ENCODE data around the gene DLGAP3.

DLGAP3 gene

DNA sequence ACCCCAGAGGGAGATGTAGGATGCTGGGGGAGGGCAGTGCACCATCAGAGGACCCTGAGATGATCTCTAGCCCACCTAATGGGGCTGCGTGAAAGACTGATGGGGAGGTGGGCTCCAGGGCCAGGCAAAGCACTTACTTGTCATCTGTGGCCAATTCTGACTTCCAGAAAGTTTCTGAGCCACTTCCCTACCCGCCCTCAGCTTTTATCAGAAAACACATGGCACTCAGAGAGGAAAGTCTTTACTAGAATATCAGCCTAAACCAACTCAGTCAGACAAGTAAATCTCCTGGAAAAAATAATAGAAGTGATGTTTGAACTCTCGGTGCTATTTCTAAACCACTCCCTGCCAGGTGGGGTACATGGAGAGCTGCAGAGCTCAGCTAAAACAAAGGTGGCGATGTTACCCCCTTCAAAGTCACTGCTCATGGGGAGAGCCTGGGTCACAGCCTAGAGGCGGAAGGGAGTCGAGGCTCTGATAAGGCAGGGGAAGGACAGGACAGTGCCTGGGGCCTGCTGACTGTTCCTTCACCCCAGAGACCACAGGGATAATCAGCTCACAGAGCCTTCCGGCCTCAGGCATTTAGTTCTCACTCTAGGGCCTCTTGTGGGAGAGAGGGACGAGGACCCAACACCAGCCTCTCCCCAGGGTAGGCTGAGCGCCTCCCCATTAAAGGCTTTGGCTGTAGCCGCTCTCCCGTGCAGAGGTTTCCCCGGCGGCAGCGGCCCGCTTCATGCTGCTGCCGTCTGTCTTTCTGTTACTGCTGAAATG, 84.1 kb downstream of the DLGAP3 start:
- no peak for DNase-seq
- H4K8ac ChIP-seq (ENCODE audit: low read depth, low read length) = no peak overlapping the region
- no peak overlapping the region for H3K23ac ChIP-seq (ENCODE audit: low read length)
- no peak overlapping the region for H3K27ac ChIP-seq (ENCODE audit: low read depth, low read length)
- no peak overlapping the region for H3K14ac ChIP-seq (ENCODE audit: low read length)
- peak overlapping the region; percentile 50 for H4K91ac ChIP-seq (ENCODE audit: low read depth, low read length)
- H3K18ac ChIP-seq (ENCODE audit: low read length) = no peak overlapping the region
- WGBS (ENCODE audit: extremely low coverage, insufficient coverage, insufficient read length) = no CpG with 5 or more reads among the region's 16 CpGs
- H3K27me3 ChIP-seq (ENCODE audit: insufficient read depth, low read length) = no peaks in the 10 kb centered on the region
- no peak overlapping the region for H3K4me3 ChIP-seq (ENCODE audit: low read depth, low read length)
- H2BK5ac ChIP-seq (ENCODE audit: low read depth, low read length, poor library complexity) = no peak overlapping the region
- no peak overlapping the region for H2AFZ ChIP-seq (ENCODE audit: insufficient read depth, low read length, poor library complexity)
- H3K79me1 ChIP-seq (ENCODE audit: low read length) = no peaks in the 10 kb centered on the region
- no peaks in the 10 kb centered on the region for H3K79me2 ChIP-seq (ENCODE audit: control insufficient read depth, insufficient read depth, low read length, poor library complexity)
- H4K12ac ChIP-seq (ENCODE audit: low read depth, low read length) = no peak overlapping the region
- H3K9me3 ChIP-seq (ENCODE audit: insufficient read depth, low read depth, low read length) = no peaks in the 10 kb centered on the region
- no peak overlapping the region for H2BK12ac ChIP-seq (ENCODE audit: low read length)
- H2AK5ac ChIP-seq (ENCODE audit: low read length) = no peak overlapping the region
- no peak overlapping the region for H2BK120ac ChIP-seq (ENCODE audit: insufficient read depth, low read length, poor library complexity)
- no peaks in the 10 kb centered on the region for H3K36me3 ChIP-seq (ENCODE audit: control insufficient read depth in 1 of 2, insufficient read depth in 2 of 2, low read length in 2 of 2)
- H3K9ac ChIP-seq (ENCODE audit: low read length) = no peak overlapping the region
- no peak overlapping the region for H3K4me2 ChIP-seq (ENCODE audit: low read length)
- H3K4ac ChIP-seq (ENCODE audit: low read depth, low read length) = no peak overlapping the region
- peaks cover 16 to 28% of the 10 kb centered on the region in 2 experiments for H3K4me1 ChIP-seq (ENCODE audit: control insufficient read depth in 1 of 2, insufficient read depth in 2 of 2, low read length in 2 of 2)

DNA sequence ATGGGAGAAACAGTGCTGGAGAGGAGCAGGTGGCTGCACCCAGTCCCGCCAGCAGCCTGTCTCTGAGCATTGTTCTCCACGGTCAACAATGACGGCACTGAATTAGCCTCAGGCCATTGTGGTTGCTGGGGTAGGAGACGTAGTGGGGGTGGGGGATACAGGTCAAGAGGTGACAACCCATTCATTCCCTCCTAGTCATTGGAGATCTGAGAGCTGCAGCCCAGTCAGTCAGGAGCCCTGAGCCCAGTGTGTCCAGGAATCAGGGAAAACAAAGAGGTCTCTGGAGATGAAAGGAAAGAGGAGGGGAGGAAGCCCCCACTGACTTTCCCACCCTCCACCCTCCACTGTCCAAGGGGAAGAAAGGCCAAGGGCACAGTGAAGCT, 85.2 kb downstream of the DLGAP3 start:
- no peaks in the 10 kb centered on the region for H3K27me3 ChIP-seq (ENCODE audit: insufficient read depth, low read length)
- no peak overlapping the region for H2BK5ac ChIP-seq (ENCODE audit: low read depth, low read length, poor library complexity)
- no peak overlapping the region for H2BK12ac ChIP-seq (ENCODE audit: low read length)
- no peak overlapping the region for H3K4me2 ChIP-seq (ENCODE audit: low read length)
- H3K9me3 ChIP-seq (ENCODE audit: insufficient read depth, low read depth, low read length) = no peaks in the 10 kb centered on the region
- no peak overlapping the region for H2AFZ ChIP-seq (ENCODE audit: insufficient read depth, low read length, poor library complexity)
- no peaks in the 10 kb centered on the region for H3K79me2 ChIP-seq (ENCODE audit: control insufficient read depth, insufficient read depth, low read length, poor library complexity)
- no peak overlapping the region for H3K27ac ChIP-seq (ENCODE audit: low read depth, low read length)
- no peaks in the 10 kb centered on the region for H3K36me3 ChIP-seq (ENCODE audit: control insufficient read depth in 1 of 2, insufficient read depth in 2 of 2, low read length in 2 of 2)
- no peak overlapping the region for H3K9ac ChIP-seq (ENCODE audit: low read length)
- peaks cover 16 to 28% of the 10 kb centered on the region in 2 experiments for H3K4me1 ChIP-seq (ENCODE audit: control insufficient read depth in 1 of 2, insufficient read depth in 2 of 2, low read length in 2 of 2)
- H3K79me1 ChIP-seq (ENCODE audit: low read length) = no peaks in the 10 kb centered on the region
- H2AK5ac ChIP-seq (ENCODE audit: low read length) = no peak overlapping the region
- no peak overlapping the region for H4K12ac ChIP-seq (ENCODE audit: low read depth, low read length)
- no peak overlapping the region for H2BK120ac ChIP-seq (ENCODE audit: insufficient read depth, low read length, poor library complexity)
- no peak overlapping the region for H3K23ac ChIP-seq (ENCODE audit: low read length)
- no peak overlapping the region for H4K8ac ChIP-seq (ENCODE audit: low read depth, low read length)
- H3K4me3 ChIP-seq (ENCODE audit: low read depth, low read length) = no peak overlapping the region
- DNase-seq = peak; percentile 42 to 49
- no peak overlapping the region for H3K14ac ChIP-seq (ENCODE audit: low read length)
- no peak overlapping the region for H4K91ac ChIP-seq (ENCODE audit: low read depth, low read length)
- H3K18ac ChIP-seq (ENCODE audit: low read length) = no peak overlapping the region
- no CpG with 5 or more reads among the region's 4 CpGs for WGBS (ENCODE audit: extremely low coverage, insufficient coverage, insufficient read length)
- H3K4ac ChIP-seq (ENCODE audit: low read depth, low read length) = no peak overlapping the region

DNA sequence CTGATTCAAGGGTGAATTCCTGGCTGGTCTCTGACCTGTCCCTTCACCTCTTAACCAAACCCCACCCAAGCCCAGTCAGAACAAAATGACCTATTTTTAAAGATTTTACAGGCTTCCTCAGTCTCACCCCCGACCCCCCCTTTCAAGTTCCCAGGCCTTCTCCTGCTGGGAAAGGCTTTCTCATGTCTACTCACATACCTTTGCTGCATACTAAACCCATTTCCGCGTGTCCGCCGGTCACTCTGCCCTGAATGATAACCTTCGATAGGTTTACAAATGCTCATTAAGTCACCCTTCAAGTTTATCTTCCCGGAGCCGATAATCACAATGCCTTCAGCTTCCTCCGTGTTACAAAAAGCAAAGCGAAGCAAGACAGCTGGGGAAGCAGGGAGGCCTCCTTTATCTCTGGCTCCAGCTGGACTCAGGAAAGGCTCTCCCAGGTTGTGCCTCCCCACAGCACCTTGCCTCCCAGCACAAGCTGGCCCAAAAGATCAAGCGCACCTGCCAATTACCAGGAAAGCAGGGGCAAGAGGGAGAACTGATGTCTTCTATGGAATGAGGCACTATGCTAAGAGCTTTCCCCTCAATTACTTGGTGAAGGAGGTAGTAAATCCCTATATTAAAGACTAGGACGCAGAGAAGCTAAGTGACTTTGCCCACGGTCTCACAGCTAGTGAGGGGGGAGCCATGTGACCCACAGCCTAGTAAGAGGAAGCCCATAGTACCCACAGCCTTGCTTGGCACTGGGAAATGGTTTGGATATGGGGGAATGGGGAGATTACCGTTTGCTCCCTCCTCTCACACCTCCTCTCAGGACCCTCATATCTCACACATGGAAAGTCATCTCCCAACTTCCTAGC, 85.8 kb downstream of the DLGAP3 start:
- Histone ChIP-seq H3K4ac (ENCODE audit: low read depth, low read length) (no peak overlapping the region), H3K36me3 (ENCODE audit: control insufficient read depth in 1 of 2, insufficient read depth in 2 of 2, low read length in 2 of 2) (no peaks in the 10 kb centered on the region), H3K79me2 (ENCODE audit: control insufficient read depth, insufficient read depth, low read length, poor library complexity) (no peaks in the 10 kb centered on the region), H2BK12ac (ENCODE audit: low read length) (no peak overlapping the region), H2AFZ (ENCODE audit: insufficient read depth, low read length, poor library complexity) (no peak overlapping the region), H3K14ac (ENCODE audit: low read length) (no peak overlapping the region), H2AK5ac (ENCODE audit: low read length) (no peak overlapping the region), H4K91ac (ENCODE audit: low read depth, low read length) (no peak overlapping the region), H3K4me2 (ENCODE audit: low read length) (no peak overlapping the region), H3K27me3 (ENCODE audit: insufficient read depth, low read length) (no peaks in the 10 kb centered on the region), H3K23ac (ENCODE audit: low read length) (no peak overlapping the region), H3K9me3 (ENCODE audit: insufficient read depth, low read depth, low read length) (no peaks in the 10 kb centered on the region), H3K4me1 (ENCODE audit: control insufficient read depth in 1 of 2, insufficient read depth in 2 of 2, low read length in 2 of 2) (peaks cover 16 to 28% of the 10 kb centered on the region in 2 experiments), H3K79me1 (ENCODE audit: low read length) (no peaks in the 10 kb centered on the region), H3K4me3 (ENCODE audit: low read depth, low read length) (no peak overlapping the region), H4K12ac (ENCODE audit: low read depth, low read length) (no peak overlapping the region), H4K8ac (ENCODE audit: low read depth, low read length) (no peak overlapping the region), H2BK5ac (ENCODE audit: low read depth, low read length, poor library complexity) (no peak overlapping the region), H3K18ac (ENCODE audit: low read length) (no peak overlapping the region), H3K9ac (ENCODE audit: low read length) (no peak overlapping the region), H3K27ac (ENCODE audit: low read depth, low read length) (no peak overlapping the region), H2BK120ac (ENCODE audit: insufficient read depth, low read length, poor library complexity) (no peak overlapping the region)
- WGBS (ENCODE audit: extremely low coverage, insufficient coverage, insufficient read length) = no CpG with 5 or more reads among the region's 14 CpGs
- DNase-seq = no peak

DNA sequence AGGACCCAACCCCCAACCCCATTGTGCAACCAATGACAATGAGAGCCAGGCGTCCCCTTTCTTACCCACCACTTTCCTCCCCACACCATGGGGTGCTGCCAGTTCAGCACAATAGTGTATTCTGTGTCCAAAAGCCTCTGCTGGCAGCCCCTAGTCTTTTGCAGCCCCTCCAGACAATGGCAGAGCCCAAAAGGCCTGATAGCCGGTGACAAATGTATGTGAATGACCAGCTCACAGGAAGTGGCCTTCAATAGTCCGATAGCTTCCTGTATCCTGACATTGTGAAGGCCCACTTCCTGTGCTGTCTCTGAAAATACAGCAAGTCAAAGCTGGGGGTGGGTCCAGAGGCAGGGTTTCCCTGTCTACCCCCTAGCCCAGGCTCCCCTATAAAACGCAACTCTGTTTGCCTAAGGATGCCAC, 86.5 kb downstream of the DLGAP3 start:
- H3K4ac ChIP-seq (ENCODE audit: low read depth, low read length) = no peak overlapping the region
- H2AK5ac ChIP-seq (ENCODE audit: low read length) = no peak overlapping the region
- H3K4me1 ChIP-seq (ENCODE audit: control insufficient read depth in 1 of 2, insufficient read depth in 2 of 2, low read length in 2 of 2) = peaks cover 16 to 28% of the 10 kb centered on the region in 2 experiments
- H4K8ac ChIP-seq (ENCODE audit: low read depth, low read length) = no peak overlapping the region
- WGBS (ENCODE audit: extremely low coverage, insufficient coverage, insufficient read length) = no CpG with 5 or more reads among the region's 4 CpGs
- no peak overlapping the region for H4K12ac ChIP-seq (ENCODE audit: low read depth, low read length)
- H3K27me3 ChIP-seq (ENCODE audit: insufficient read depth, low read length) = no peaks in the 10 kb centered on the region
- no peaks in the 10 kb centered on the region for H3K36me3 ChIP-seq (ENCODE audit: control insufficient read depth in 1 of 2, insufficient read depth in 2 of 2, low read length in 2 of 2)
- H3K9me3 ChIP-seq (ENCODE audit: insufficient read depth, low read depth, low read length) = no peaks in the 10 kb centered on the region
- H3K9ac ChIP-seq (ENCODE audit: low read length) = no peak overlapping the region
- H3K27ac ChIP-seq (ENCODE audit: low read depth, low read length) = no peak overlapping the region
- no peak overlapping the region for H3K18ac ChIP-seq (ENCODE audit: low read length)
- H2BK5ac ChIP-seq (ENCODE audit: low read depth, low read length, poor library complexity) = no peak overlapping the region
- H3K4me2 ChIP-seq (ENCODE audit: low read length) = no peak overlapping the region
- H3K79me2 ChIP-seq (ENCODE audit: control insufficient read depth, insufficient read depth, low read length, poor library complexity) = no peaks in the 10 kb centered on the region
- H3K4me3 ChIP-seq (ENCODE audit: low read depth, low read length) = no peak overlapping the region
- H4K91ac ChIP-seq (ENCODE audit: low read depth, low read length) = no peak overlapping the region
- H2BK12ac ChIP-seq (ENCODE audit: low read length) = no peak overlapping the region
- H2BK120ac ChIP-seq (ENCODE audit: insufficient read depth, low read length, poor library complexity) = no peak overlapping the region
- no peaks in the 10 kb centered on the region for H3K79me1 ChIP-seq (ENCODE audit: low read length)
- no peak overlapping the region for H3K14ac ChIP-seq (ENCODE audit: low read length)
- H2AFZ ChIP-seq (ENCODE audit: insufficient read depth, low read length, poor library complexity) = no peak overlapping the region
- no peak for DNase-seq
- H3K23ac ChIP-seq (ENCODE audit: low read length) = no peak overlapping the region

Measured in trophoblast cell (in vitro differentiated cells and primary cell).